Mammary epithelial cell (primary cell): ENCODE results near the gene IL2RA.

Experiments
- EZH2 ChIP-seq: IDR thresholded peaks from 2 replicates; pipeline ENCODE4 v1.6.1; 2012; ENCODE audit warnings: low read length, inconsistent platforms, borderline replicate concordance
- TF ChIP-seq, protein P1 (sequence below), 2 donors: IDR thresholded peaks in 1 of 2; conservative IDR thresholded peaks in 1 of 2; 2 replicates each; pipeline ENCODE4 v1.5.1; 2011 to 2012; ENCODE audit warnings: inconsistent platforms in 2 of 2, low read length in 2 of 2, mild to moderate bottlenecking in 2 of 2, control low read depth in 1 of 2, low read depth in 1 of 2; ENCODE audit not compliant: insufficient read depth in 1 of 2; ENCODE audit errors: extremely low read depth in 1 of 2

DNA sequence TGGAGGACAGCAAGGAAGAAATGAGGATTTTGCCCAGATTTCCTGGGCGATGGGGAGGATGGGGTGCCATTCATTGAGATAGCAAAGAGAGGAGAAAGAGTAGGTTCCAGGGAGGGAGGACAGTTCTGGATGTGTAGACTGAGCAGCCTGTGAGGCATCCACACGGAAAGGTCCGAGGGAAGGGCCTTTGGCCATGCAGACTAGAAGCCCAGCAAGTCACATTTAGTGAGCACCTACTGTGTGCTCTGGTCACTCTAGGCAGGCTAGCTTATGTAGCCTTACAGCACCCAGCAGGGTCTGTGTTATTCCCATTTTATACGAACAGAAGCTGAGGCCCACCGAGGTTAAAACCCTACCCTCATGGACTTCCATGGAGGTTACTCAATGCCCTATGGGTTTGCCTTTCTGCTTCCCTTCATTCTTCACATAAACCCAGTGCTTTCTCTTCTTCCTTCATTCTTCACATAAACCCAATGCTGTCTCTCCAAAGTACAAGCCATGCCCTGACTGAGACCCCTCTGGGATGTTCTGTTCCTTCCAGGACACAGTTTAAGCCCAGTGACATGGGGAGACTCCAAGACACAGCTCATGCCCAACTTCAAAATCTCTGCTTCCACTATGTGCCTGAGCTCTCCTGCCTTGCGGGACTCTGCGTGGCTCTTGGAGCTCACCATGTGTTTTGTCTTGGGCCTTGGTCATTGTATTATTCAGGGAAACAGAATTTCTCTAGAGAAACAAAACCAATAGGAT lies 13.7 kb downstream of the IL2RA start:
- TF ChIP-seq, protein P1, sequence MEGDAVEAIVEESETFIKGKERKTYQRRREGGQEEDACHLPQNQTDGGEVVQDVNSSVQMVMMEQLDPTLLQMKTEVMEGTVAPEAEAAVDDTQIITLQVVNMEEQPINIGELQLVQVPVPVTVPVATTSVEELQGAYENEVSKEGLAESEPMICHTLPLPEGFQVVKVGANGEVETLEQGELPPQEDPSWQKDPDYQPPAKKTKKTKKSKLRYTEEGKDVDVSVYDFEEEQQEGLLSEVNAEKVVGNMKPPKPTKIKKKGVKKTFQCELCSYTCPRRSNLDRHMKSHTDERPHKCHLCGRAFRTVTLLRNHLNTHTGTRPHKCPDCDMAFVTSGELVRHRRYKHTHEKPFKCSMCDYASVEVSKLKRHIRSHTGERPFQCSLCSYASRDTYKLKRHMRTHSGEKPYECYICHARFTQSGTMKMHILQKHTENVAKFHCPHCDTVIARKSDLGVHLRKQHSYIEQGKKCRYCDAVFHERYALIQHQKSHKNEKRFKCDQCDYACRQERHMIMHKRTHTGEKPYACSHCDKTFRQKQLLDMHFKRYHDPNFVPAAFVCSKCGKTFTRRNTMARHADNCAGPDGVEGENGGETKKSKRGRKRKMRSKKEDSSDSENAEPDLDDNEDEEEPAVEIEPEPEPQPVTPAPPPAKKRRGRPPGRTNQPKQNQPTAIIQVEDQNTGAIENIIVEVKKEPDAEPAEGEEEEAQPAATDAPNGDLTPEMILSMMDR (conservative IDR thresholded peaks at IDR 0.05 in 1 of 2, IDR thresholded peaks at IDR 0.05 in 1 of 2; ENCODE audit: extremely low read depth in 1 of 2, insufficient read depth in 1 of 2, low read depth in 1 of 2, low read length in 2 of 2), result no peak
- no peak for TF ChIP-seq EZH2
